Activated naive CD4-positive, alpha-beta T cell treated with anti-CD3 and anti-CD28 coated beads, Interleukin-2, amount 10 ng/mL, durations not matched to agents 7 days and 5 days (primary cell): ENCODE results near the gene RNF151.
A peak's percentile ranks its signal among the peaks of the same experiment; 100 is the strongest.

Experiments
- CTCF ChIA-PET: fragments of 350-600 bp; sonication (Branson Sonifier 250); formaldehyde crosslinking; loops from one replicate; lab custom pipeline; 2021; ENCODE audit warnings: antibody characterized with exemption; lab: Charles Lee
- DNase-seq: peaks from one replicate; pipeline ENCODE4 v3.0.0-alpha.2; 2020
- H3K27ac Mint-ChIP-seq: one replicate; pipeline ENCODE4 v1.8.0; 2021; ENCODE audit warnings: mild to moderate bottlenecking, moderate library complexity, mixed read lengths
- H3K27me3 Mint-ChIP-seq: one replicate; pipeline ENCODE4 v1.8.0; 2021; ENCODE audit warnings: mild to moderate bottlenecking, mixed read lengths
- H3K36me3 Mint-ChIP-seq: one replicate; pipeline ENCODE4 v1.8.0; 2021; ENCODE audit warnings: mixed read lengths
- H3K4me1 Mint-ChIP-seq: one replicate; pipeline ENCODE4 v1.8.0; 2021; ENCODE audit warnings: mixed read lengths
- H3K4me3 Mint-ChIP-seq: one replicate; pipeline ENCODE4 v1.8.0; 2021; ENCODE audit warnings: mild to moderate bottlenecking, moderate library complexity, mixed read lengths
- H3K9me3 Mint-ChIP-seq: one replicate; pipeline ENCODE4 v1.8.0; 2021; ENCODE audit warnings: mixed read lengths

RNF151 gene

DNA sequence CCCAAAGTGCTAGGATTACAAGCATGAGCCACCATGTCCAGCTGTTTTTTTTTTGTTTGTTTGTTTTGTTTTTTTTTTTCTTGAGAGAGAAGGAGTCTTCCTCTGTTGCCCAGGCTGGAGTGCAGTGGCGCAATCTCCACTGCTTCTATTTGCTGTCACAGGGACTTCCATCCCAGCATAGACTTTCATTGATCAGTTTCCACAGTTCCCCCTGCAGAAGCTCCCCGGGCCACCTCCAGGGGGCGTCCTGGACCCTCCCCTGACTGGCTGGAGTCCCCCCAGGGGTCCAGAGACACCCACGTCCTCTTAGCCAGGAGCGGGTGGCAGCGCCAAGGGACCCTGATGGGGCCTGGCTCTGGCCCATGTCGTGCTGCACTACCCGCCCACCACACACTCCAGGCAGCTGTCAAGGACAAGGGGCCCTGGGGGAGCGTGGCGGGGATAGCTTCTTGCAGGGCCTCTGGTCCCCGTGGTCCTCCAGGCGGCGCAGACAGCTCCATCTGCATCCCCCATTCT lies 49.8 kb downstream of the RNF151 start:
- Mint-ChIP-seq H3K36me3 (no peaks in the 10 kb centered on the region), H3K9me3 (no peaks in the 10 kb centered on the region), H3K4me1 (peaks cover 4% of the 10 kb centered on the region), H3K4me3 (no peak overlapping the region), H3K27me3 (peaks cover 54% of the 10 kb centered on the region), H3K27ac (no peak overlapping the region)
- CTCF ChIA-PET = interaction anchor here (0.6 to 1.0 kb wide), 6 partner anchors 13 to 199 kb away, joined by 3 to 9 read pairs (median 3); no protein-coding TSS in a partner anchor
- DNase-seq = peak; percentile 43
